Neutrophil (primary cell): ENCODE results near the gene SH3GL1.

ENCODE experiments used
- H3K27ac ChIP-seq: fragments of 200-600 bp; sonication (generic); 2 replicates; pipeline ENCODE4 v1.5.1; 2016; ENCODE audit warnings: mild to moderate bottlenecking, moderate library complexity
- H3K27me3 ChIP-seq: fragments of 200-600 bp; sonication (generic); 2 replicates; pipeline ENCODE4 v1.6.0; 2016; ENCODE audit warnings: mild to moderate bottlenecking
- H3K36me3 ChIP-seq: fragments of 200-600 bp; sonication (generic); 2 replicates; pipeline ENCODE4 v1.5.1; 2017
- H3K4me1 ChIP-seq, 2 experiments: fragments of 200-600 bp in 1 of 2; sonication (generic) in 1 of 2; 1 replicate in 1 of 2; 2 replicates in 1 of 2; pipeline versions ENCODE4 v1.5.1 to v1.6.1; 2013 to 2016; ENCODE audit warnings: low read depth in 1 of 2, low read length in 1 of 2, mild to moderate bottlenecking in 1 of 2, moderate library complexity in 1 of 2; ENCODE audit not compliant: control insufficient read depth in 1 of 2, insufficient read depth in 1 of 2
- H3K4me3 ChIP-seq, 2 experiments: fragments of 200-600 bp in 1 of 2; sonication (generic) in 1 of 2; 1 replicate in 1 of 2; 2 replicates in 1 of 2; pipeline ENCODE4 v1.5.1; 2013 to 2016; ENCODE audit warnings: low read depth in 1 of 2, low read length in 1 of 2, mild to moderate bottlenecking in 1 of 2, moderate library complexity in 1 of 2
- H3K9me3 ChIP-seq: fragments of 200-600 bp; sonication (generic); 2 replicates; pipeline ENCODE4 v1.5.1; 2016
- CTCF ChIP-seq: fragments of 200-600 bp; sonication (generic); IDR thresholded peaks from 2 replicates; pipeline ENCODE4 v1.5.1; 2016; ENCODE audit warnings: antibody characterized with exemption

The SH3GL1 gene

GRCh38 chr19:4425537-4425936 lies 25.2 kb upstream of the SH3GL1 start:
- peaks cover 36% of the 10 kb centered on the region for H3K36me3 ChIP-seq
- H3K9me3 ChIP-seq: no peaks in the 10 kb centered on the region
- no peaks in the 10 kb centered on the region for H3K27me3 ChIP-seq
- no peak overlapping the region for H3K27ac ChIP-seq
- H3K4me1 ChIP-seq: peaks cover 1 to 2% of the 10 kb centered on the region in 2 experiments
- H3K4me3 ChIP-seq: no peak overlapping the region
- no peak for TF ChIP-seq CTCF

GRCh38 chr19:4423416-4424126 lies 23.2 kb upstream of the SH3GL1 start:
- Histone ChIP-seq H3K27ac (no peak overlapping the region), H3K27me3 (no peaks in the 10 kb centered on the region), H3K4me1 (no peaks in the 10 kb centered on the region), H3K36me3 (peaks cover 28% of the 10 kb centered on the region), H3K4me3 (no peak overlapping the region), H3K9me3 (no peaks in the 10 kb centered on the region)
- TF ChIP-seq CTCF: no peak

GRCh38 chr19:4416268-4416667 lies 15.9 kb upstream of the SH3GL1 start:
- peaks cover 17% of the 10 kb centered on the region for H3K36me3 ChIP-seq
- H3K27me3 ChIP-seq: no peaks in the 10 kb centered on the region

GRCh38 chr19:4415352-4415751 lies 15.0 kb upstream of the SH3GL1 start:
- peaks cover 20% of the 10 kb centered on the region for H3K36me3 ChIP-seq

More at GRCh38 chr19:4416268-4416667, 15.9 kb upstream of the SH3GL1 start:
- no peaks in the 10 kb centered on the region for H3K9me3 ChIP-seq
- no peaks in the 10 kb centered on the region for H3K4me1 ChIP-seq
- no peak for TF ChIP-seq CTCF
- H3K27ac ChIP-seq: no peak overlapping the region
- no peak overlapping the region for H3K4me3 ChIP-seq

GRCh38 chr19:4414800-4415321 lies 14.5 kb upstream of the SH3GL1 start:
- Histone ChIP-seq H3K9me3 (no peaks in the 10 kb centered on the region), H3K4me1 (no peaks in the 10 kb centered on the region), H3K27me3 (no peaks in the 10 kb centered on the region), H3K36me3 (peaks cover 23% of the 10 kb centered on the region), H3K4me3 (no peak overlapping the region), H3K27ac (no peak overlapping the region)
- TF ChIP-seq CTCF: no peak

More at GRCh38 chr19:4415352-4415751, 15.0 kb upstream of the SH3GL1 start:
- Histone ChIP-seq H3K4me3 (no peak overlapping the region), H3K9me3 (no peaks in the 10 kb centered on the region), H3K27ac (no peak overlapping the region), H3K4me1 (no peaks in the 10 kb centered on the region), H3K27me3 (no peaks in the 10 kb centered on the region)
- TF ChIP-seq CTCF: no peak
